Neural progenitor cell (in vitro differentiated cells): ENCODE measurements around the gene SH2D4B.

Experiments
- EZH2 ChIP-seq: fragments of 200-600 bp; sonication (generic); IDR thresholded peaks from 2 replicates; pipeline ENCODE4 v1.6.1; 2017; ENCODE audit warnings: antibody characterized with exemption, mild to moderate bottlenecking, moderate library complexity
- TF ChIP-seq, protein P1 (sequence below): fragments of 200-600 bp; sonication (generic); IDR thresholded peaks from 2 replicates; pipeline ENCODE4 v1.5.1; 2017; ENCODE audit warnings: antibody characterized with exemption, mild to moderate bottlenecking

DNA sequence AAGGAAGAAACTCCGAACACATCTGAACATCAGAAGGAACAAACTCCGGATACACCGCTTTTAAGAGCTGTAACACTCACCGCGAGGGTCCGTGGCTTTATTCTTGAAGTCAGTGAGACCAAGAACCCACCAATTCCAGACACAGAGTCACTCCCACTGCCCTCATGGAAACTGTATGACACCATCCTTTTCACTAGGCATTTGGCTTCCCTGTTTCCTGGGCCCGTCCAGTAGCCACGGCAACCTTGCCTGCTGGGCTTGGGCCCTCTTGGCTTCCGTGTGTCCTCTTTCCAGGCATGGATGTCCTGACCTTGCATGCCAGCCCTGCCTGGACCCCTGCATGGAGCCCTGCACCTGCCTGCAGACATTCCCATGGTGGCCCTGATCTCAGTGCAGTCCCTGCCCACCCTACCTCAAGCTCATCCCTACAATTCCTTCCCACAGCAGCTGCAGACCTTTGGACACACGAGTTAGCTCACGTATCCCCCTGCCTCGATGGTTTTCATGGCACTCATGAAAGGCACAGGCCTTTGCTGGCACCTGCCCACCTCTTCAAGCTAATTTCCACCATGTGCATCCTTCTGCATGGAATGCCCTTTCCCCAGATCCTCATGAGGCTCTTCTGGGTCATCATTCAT lies 6.7 kb downstream of the SH2D4B start:
- TF ChIP-seq, protein P1, sequence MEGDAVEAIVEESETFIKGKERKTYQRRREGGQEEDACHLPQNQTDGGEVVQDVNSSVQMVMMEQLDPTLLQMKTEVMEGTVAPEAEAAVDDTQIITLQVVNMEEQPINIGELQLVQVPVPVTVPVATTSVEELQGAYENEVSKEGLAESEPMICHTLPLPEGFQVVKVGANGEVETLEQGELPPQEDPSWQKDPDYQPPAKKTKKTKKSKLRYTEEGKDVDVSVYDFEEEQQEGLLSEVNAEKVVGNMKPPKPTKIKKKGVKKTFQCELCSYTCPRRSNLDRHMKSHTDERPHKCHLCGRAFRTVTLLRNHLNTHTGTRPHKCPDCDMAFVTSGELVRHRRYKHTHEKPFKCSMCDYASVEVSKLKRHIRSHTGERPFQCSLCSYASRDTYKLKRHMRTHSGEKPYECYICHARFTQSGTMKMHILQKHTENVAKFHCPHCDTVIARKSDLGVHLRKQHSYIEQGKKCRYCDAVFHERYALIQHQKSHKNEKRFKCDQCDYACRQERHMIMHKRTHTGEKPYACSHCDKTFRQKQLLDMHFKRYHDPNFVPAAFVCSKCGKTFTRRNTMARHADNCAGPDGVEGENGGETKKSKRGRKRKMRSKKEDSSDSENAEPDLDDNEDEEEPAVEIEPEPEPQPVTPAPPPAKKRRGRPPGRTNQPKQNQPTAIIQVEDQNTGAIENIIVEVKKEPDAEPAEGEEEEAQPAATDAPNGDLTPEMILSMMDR: no peak
- no peak for TF ChIP-seq EZH2
